GM18520 (cell line): ENCODE data around the gene CLDN6.

Source experiments
- ATAC-seq: cut with Tn5 transposase; IDR thresholded peaks from one replicate; pipeline ENCODE4 v1.9.1; 2021; ENCODE audit not compliant: unreplicated experiment

CLDN6 gene

DNA sequence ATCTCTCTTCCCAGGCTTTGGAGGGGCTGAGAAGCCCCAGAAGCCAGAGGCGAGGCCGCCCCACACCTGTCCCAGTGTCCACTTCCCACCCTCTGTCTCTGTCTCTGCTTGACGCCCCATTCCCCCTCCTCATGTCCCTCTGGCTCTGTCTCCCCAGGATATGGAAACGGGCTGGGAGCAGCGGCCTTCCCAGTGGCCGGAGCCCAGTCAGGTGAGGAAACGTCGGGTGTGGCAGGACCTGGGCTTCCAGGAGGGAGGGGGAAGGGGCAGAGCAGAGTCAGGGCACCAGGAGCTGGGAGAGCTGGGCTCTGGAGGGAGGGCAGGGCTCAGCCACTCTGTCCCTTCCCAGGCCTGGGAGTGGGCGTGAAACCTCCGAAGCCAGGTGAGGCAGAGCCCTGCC, 27.1 kb downstream of the CLDN6 start:
- ATAC-seq, result no peak

DNA sequence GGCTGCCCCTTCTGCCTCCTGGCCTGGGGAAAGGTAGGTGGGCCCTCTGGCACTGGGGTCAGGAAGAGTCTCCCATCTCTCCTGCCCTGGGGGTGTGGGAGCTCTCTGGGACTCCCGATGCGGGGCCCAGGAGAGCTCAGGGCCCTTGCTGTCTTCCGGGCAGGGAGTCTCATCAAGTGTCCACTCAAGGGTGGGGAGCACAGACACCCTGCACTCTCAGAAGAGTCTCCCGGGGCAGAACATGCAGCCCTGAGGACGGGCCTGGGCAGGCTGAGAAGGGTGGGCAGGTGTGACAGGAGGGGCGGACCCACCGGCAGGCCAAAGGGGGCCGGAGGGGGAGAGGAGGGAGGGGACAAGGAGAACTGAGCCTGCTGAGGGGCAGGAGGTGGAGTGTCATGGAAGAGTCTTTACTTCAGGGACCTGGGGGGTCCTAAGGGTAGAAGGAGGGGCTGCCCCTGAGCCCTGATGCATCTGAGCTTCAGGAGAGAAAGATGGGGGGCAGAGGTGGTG, 29.3 kb downstream of the CLDN6 start:
- ATAC-seq, result no peak

DNA sequence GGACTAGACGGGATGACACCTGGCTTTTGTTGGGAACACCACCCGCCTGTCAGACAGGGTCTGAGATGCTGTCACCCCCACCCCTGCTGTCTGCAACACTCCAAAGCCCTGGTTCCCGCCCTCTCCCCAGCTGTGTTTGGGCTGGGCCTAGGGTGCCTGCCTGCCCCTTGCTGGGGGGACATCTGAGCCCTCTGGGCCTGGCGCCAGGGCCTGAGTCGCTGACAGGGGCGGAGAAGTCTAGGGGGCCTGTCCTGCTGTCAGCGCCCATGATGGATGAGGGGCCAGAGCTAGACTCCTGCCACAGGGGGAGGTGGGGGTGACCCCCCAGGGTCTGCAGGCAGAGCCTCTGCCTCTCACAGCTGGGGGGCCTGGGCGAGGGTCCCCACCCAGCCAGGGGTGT, 30.1 kb downstream of the CLDN6 start:
- no peak for ATAC-seq

DNA sequence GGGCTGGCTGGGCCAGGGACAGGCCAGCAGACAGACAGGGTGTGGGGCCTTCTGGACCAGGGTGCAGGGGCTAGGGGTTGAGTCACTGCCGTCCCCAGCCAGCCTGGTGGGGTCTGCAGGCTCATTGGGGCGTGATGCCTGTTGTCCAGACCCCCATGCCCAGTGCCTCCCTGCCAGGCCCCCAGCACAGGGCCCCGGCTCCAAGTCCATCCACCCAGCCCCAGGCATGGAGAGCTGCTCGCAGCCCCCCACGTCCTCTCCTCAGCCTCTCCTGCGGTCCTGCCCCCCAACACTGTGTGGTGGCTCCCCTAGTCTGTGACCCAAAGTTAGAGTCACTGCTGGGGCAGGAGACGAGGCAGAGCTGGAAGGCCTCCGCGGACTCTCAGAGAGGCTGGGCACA, 30.7 kb downstream of the CLDN6 start:
- ATAC-seq, result no peak

DNA sequence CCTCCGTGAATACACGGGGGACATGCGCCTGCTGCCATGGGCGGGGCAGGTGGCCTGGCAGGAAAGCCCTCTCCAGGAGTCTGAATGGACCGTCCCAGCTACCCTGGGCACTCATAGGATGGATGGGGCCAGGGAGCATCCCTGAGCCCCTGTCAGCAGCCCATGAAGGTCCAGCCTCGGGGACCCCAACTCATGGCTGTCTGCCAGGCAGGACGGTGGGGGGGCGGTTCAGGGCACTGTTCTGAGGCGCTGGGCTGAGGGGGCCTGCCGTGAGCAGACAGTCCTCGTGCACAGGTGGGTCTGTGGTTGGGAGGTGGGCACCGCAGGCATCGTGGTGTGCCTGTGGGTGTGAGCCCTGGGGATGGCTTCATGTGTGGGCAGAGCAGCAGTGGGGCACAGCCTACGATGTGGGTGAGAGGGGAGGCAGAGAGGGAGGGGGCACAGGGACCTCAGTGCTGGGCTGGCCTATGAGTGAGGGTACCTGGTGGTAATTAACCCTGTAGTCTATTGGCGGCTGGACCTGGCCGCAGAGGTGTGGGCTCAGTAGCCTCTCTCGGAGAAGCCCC, 31.3 kb downstream of the CLDN6 start:
- no peak for ATAC-seq

DNA sequence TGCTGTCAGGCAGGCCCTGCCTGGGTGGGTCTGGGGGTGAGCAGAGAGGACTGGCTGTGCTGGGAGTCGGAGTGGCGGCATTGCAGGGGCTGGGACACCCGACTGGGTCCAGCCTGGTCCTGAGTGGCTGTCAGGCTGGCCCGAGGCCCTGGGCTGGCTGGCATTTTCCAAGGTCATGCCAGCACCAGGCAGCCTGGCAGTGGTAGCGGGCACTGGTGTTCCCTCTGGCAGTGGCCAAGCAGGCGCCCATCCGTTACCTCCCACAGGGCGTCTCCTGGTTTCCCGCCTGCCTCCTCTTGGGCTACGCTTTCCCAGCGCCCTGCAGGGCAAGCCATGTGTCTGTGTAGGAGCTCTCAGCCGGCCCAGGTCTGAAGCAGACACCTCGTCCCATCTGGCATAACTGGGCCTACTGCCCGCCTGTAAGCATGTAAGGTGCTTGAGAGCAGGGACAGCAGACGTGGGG, 32.1 kb downstream of the CLDN6 start:
- ATAC-seq, result no peak

DNA sequence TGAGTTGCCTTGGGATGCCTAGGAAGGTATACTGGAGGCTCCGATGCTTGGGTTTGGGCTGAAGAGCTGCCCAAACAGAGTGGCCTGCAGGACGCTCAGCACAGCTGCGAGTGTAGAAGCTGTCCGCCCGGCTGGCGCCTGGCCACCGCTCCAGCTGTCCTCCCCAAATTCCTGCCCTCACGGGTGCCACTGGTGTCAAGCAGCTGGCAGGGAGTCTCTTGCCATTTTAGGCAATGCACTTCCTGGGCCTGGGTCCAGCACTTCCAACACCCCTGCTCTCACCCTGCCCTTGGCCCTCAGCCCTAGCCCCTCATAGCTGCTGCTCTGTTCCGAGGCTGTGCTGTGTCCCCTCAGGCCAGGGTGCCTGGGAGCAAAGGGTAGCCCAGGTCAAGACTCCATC, 32.5 kb downstream of the CLDN6 start:
- no peak for ATAC-seq

DNA sequence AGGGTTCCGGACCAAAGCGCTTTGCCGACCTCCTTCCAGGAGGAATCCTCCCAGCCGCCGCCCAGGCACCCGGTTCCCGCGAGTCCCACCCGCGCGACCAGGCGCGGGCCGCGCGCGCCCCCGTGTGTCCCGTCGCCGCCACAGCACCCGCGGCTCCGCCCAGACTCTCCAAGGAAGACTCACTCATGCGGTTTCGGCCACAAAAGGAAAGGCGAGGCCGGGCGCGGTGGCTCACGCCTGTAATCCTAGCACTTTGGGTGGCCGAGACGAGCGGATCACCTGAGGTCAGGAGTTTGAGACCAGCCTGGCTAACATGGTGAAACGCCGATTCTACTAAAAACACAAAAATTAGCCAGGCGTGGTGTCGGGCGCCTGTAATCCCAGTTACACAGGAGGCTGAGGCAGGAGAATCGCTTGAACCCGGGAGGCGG, 34.3 kb downstream of the CLDN6 start:
- ATAC-seq, result no peak

DNA sequence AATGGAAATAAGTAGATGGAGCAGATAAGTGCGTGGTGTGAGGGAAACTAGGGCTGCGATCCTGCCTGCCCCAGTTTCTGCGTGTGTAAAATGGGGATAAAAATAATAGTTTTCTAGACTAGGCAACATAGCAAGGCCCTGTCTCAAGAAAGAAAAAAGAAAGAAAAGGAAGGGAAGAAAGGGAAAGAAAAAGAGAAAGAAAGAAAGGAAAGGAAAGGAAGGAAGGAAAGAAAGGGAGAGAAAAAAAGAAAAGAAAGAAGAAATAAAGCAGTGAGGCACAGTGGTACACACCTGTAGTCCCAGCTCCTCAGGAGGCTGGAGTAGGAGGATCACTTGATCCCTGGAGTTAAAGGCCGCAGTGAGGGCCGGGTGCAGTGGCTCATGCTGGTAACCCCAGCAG, 35.6 kb downstream of the CLDN6 start:
- no peak for ATAC-seq

DNA sequence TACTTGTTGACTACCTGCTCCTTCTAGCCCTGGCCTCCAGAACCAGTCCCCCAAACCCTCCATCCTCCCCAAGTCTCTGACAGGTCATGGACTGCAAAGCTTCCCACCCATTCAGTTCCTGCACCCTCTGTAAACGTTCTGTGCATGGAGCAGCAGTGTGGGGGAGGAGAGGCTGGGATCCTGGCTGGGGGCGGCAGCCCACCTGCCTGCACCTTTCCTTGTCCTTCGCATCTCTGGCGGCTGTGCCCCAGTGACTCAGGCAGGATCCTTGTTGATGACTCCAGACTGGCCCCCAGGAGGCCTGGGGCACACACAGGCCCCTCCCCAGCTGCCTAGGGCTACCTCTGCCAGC, 36.1 kb downstream of the CLDN6 start:
- no peak for ATAC-seq

DNA sequence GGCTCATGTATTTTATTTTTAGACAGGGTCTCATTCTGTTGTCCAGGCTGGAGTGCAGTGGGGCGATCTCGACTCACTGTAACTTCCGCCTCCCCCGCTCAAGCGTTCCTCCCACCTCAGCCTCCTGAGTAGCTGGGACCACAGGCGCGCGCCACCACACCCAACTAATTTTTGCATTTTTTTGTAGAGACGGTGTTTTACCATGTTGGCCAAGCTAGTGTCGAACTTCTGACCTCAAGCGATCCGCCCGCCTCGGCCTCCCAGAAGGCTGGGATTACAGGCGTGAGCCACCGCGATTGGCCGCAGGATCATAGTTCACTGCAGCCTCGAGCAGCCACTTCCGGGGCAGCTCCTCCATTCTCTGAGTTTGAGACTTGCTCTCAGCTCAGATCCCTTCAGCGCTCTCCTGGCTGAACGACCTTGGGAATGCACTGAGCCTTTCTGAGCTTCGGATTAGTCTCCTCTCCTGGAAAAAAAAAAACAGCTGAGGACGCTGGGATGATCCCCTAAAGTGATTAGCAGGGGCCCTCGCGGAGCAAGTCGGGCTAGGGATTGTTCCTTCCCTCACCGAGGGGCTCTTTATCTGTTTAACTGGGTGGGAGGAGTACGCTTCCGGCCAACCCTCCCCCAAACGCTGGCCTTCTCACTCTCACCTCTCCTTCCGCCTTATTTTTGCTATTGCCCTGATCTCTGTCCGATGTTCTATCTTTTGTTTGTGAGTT, 36.6 kb downstream of the CLDN6 start:
- ATAC-seq, result no peak

DNA sequence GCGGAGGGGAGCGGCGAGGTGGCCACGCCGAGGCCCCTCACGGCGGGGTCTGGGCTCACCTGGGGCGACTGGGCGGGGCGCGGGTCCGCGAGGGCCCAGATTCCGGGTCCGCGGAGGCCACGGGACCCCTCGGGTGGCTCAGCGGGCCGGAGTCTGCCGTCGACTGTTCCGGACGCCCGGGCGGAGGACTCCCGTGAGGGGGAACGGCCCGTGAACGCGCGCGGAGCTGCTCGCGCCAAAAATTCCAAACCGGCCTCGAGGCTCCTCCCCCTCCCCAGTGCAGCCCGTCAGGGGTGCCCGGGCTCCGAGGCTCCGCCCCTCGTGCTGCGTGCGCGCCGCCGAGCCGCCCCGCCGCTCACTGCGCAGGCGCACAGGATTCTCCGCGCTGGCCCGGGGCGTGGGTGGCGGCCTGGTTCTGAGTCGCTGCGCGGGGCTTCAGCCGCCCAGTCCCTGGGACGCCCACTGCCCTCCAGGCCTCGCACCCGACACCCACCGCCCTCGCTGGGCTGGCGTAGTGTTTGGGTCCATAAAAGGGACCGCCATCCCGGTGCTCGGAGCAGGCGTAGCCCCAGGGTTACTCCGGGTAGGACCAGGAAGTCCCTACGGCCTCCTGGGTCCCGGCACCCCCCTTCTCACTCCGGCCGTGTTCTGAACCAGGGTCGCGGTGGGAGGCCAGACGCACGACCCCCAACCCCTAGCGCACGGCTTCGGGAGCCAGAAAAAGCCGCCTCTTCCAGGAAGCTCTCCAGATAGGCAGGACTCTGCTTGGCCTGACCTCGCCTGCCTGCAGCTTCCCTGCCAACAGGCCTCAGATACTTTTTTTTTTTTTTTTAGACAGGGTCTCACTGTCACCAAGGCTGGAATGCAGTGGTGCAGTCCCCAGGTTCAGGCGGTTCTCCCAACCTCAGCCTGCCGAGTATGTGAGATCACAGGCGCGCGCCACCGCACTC, 37.5 kb downstream of the CLDN6 start, which contains the start of gene PKMYT1:
Gene PKMYT1, minus strand, starts transcription at position 220 of the 950 bp plus-strand sequence. CDS start 789 bp downstream, outside the sequence.
- ATAC-seq, result peak; percentile 70

DNA sequence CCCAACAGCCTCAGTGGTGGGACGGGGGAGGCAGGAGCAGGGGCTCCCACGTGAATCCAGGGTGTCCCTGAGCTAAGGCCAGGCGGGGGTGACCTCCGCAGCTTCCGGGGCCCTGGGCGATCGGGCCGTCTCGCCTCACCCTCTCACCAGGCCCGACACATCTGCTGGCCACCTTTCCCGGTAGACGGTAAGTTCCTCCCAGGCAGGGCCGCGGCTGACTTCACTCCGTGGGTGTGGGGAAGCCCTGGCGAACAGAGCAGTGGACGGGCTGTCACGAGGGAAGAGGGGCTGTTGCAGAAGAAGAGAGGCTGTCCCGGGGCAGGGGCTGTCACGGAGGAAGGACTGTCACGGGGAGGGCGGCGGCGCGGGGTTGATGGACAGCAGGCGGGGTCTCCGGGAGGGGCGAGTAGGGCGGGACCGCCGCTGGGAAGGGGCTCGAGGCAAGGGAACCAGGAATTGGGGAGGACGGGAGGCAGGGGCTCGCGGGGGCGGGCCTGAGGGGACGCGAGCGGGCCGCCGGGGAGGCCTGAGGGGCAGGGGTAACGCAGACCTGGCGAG, 38.2 kb downstream of the CLDN6 start:
- ATAC-seq, result no peak

DNA sequence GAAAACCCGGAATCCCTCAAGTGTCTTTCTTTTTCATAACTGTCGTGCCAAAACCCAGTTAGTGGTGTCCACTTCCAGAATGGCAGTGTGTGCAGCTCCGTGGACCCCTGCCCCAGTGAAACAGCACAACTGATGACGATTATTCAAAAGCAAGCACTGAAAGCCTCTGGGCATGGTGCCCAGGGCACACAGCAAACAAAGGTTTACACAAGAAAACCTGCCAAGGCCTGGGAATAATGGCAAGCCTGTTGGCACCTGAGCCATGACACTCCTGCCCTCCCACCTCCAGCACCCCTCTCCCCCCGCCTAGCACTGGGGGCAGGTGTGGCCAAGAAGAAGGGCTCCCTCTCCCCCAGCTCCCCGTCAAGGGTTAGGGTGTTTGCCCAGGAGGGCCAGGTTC, 40.5 kb downstream of the CLDN6 start:
- ATAC-seq, result no peak

DNA sequence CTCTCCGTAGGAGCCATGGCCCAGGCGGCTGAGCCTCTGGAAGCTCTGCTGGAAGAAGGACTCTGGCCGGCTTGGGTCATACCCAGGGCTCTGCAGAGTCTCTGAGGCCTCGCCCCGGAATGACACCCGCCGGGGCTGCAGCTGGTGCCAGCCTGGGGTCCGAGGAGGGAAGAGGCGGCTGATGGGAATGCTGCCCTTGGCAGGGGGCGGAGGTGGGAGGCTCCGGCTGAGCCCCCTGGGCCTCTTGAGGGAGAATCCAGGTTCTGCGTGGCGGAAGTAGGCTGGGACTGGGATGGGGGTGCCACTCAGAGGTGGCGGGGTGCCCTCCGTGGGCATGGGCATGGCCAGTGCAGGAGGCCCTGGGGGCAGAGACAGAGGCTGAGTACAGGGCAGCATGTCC, 41.3 kb downstream of the CLDN6 start:
- ATAC-seq, result no peak

DNA sequence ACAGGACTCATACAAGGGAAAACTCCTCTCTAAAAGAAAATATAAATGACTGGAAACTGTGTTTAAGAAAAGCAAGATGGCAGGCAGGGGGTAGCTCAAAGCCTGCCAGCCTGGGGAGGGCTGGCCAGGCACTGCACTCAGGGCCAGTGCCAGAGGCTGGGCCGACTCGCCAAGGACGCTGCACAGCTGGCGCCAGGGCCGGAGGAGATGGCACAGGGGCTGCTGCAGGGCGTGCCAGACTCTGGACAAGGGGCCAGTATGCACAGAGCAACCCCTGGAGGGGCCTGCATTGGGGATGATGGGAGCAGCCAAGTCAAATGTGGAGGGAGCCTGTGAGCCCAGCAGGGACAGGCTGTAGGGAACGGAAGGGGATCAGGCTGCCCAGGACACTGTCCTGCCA, 41.8 kb downstream of the CLDN6 start:
- ATAC-seq, result no peak

DNA sequence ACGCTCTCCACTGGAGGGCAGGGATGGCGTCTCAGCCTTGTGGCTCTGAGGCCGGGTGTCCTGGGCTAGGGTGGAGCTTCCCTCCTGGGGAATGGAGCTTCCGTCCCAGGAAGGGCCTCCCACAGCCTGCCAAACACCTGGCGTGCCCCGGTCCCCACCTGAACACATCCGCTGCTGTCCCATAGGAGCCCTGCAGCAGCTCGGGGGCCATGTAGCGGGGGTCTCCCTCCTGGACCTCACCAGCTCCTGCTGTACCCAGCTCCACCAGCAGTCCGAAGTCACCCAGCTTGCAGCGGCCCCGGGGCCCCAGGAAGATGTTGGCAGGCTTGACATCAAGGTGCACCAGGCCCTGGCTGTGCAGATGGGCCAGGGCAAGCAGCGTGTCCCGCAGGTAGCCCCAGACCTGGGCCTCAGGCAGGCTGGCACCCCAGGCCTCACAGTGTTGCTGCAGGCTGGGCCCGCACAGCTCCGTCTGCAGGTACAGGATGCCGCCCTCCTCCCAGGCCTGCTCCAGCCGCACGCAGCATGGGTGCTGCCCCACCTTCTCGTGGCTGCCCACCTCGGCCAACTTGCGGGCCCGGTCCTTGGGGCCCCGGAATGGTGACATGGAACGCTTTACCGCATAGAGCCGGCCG, 42.7 kb downstream of the CLDN6 start:
- no peak for ATAC-seq

DNA sequence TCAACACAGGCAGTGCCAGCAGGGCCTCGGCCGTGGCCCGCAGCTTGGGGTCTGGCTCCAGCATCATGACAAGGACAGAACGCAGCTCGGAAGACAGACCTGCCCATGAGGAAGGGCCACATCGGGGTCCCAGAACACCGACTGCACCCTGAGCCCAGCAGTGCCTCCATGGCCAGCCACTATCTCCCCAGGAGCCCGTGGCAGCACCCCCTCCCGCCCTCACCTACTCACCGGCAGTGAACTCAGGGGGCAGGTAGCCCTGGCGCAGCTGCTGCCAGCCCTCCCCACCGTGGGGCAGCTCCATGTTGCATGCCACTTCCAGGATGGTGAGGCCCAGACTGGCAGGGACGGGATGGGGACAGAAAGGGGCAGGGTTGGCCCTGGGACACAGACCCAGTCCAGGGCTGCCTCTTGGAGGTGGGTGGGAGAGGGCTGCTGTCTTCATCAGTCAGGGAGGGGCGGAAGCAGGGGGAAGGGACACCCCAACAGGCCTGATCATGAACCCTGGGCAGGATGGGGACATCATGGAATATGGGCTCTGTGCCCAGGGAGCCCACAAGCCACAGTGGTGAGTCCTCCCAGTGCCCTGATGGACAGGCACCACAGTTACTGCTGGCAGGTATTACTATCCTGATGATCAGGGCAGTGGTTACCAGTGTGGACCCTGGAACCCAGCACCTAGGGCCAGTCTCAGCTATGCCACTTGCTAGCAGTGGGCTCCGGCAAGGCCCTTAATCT, 43.5 kb downstream of the CLDN6 start:
- ATAC-seq, result no peak

DNA sequence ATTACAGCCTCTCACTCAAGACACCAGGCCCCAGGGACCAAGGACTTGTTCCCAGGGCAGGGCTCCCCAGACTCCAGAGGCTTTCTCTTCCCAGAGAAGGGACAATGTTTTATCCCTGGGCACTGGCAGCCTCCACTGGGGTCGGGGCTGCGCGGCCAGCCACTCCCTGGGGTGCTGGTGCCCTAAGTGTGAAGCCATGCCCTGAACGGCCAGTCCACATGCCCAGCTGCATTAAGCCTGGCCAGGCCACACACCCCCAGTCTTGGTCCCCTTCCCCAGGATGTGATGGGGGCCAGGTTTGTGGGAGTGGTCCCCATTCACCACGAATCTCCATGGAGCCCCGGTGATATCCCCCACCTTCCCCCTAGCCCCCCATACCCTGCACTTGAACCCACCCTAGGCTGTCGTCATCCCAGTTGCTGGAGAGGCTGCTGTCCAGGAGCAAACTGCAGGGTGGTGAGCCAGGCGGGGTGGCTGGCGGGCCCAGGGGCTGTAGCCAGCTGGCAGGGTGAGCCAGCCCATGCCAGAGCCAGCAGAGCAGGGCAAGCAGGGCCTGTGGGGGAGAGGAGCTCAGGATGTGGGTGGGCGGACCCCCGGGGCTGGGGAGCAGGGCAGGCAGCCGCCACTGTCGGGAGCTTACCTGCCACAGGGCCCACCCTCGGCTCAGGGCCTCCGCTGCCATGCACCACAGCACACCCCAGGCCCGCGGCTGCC, 44.2 kb downstream of the CLDN6 start:
- ATAC-seq, result no peak
